T-helper 1 cell (primary cell): ENCODE measurements around the gene IGSF6.
"Not testable (repeated sequence)": the region's sequence is repeated elsewhere in the genome, so short reads cannot be mapped to it uniquely, and the experiment has no call there.

Experiments
- DNase-seq, 5 donors: peaks; one replicate each; pipeline ENCODE4 v3.0.0-alpha.2; 2012 to 2020
- total RNA-seq, 4 donors: gene quantifications; one replicate each; lab custom pipeline; 2026; lab: John Stamatoyannopoulos, UW

Gene IGSF6, protein sequence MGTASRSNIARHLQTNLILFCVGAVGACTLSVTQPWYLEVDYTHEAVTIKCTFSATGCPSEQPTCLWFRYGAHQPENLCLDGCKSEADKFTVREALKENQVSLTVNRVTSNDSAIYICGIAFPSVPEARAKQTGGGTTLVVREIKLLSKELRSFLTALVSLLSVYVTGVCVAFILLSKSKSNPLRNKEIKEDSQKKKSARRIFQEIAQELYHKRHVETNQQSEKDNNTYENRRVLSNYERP
- 0 to 0.93 (median 0.41) reads per million in 4 donors for total RNA-seq

DNA sequence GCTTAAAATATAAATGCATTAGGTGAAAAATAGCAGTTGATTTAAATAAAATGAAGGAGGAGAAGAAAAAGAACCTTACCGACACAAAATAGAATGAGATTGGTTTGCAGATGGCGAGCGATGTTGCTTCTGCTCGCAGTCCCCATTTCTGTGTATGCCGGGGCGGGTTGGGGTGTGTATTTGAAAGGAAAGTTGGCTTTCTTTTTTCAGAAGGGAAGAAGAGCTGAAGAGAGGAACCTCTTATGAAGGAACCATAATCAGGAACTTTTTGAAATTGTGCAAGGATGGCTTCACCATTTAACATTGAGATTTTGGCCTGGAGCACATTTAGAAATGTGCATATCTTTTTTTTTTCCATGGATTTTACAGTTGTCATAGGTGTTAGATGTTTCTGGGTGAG lies at the start of gene IGSF6:
IGSF6 (minus strand) TSS at position 156 of the 400 bp plus-strand sequence; CDS start at position 146, 10 bp downstream.
- no peak for DNase-seq

DNA sequence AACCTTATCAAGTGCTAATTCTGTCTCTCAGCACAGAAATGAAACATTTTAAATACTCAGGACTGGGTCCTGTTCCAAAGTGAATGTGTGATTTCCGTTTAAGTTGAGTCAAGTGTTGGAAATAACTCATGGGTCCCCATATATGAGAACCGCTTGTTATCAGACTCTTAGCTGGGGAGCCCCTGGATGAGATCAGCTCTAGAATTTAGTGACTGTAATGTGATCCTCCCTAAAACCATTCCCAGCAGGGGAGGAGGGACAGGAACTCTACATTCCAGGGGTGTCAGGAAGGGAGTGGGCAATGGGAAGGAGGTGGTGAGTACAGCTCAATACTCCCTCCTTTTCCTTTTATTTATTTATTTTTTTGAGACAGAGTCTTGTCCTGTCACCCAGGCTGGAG lies 48.9 kb upstream of the IGSF6 start:
- no peak for DNase-seq

DNA sequence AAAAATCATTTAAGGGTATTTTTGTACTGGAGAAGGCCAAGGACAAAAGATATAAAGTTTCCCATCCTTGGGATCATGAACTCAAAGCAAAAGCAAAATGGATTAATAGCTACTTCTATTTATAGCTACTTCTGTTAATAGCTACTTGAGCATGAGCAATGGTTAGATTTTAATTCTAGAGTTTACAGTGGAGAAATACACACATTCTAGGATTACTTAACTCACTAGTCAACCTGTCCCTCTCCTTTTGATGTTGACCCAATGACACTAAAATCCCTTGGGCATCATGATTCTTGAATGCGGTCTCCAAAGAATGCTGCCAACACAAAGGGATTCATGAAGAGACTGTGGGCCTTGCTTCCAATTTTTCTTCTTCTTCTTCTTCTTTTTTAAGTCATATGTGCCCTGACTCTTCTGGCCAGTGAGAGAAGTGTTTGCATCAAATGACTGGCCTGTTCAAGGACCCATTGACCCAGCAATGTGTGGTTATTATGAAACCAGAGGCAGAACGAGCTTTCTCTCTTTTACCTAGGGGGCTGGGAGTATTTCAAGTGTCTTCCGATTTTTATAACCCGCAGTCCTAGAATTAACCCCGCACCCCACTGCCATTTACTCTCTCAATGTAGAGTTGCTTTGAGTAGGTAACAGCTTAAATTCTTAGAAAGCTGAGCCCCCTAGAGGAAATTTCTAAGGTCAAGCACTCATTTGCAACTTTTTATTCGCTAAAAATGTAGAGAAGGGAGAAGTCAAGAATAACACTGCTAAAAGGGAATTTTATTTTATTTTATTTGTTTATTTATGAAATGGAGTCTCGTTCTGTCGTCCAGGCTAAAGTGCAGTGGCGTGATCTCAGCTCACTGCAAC lies 46.0 kb upstream of the IGSF6 start:
- DNase-seq, result no peak

DNA sequence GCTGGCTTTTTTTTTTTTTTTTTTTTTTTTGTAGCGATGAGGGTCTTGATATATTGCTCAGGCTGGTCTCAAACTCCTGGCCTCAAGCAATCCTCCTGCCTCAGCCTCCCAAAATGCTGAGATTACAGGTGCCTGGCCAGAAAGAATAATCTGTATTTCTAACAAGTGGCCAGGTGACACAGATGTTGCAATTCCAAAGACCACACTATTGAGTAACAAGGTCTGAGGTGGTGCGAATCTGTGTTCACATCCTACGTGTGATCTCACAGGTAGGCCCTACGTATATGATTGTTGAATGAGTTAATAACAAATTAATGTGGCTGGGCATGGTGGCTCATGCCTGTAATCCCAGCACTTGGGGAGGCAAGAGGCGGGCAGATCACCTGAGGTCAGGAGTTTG lies 44.6 kb upstream of the IGSF6 start:
- DNase-seq, result no peak

DNA sequence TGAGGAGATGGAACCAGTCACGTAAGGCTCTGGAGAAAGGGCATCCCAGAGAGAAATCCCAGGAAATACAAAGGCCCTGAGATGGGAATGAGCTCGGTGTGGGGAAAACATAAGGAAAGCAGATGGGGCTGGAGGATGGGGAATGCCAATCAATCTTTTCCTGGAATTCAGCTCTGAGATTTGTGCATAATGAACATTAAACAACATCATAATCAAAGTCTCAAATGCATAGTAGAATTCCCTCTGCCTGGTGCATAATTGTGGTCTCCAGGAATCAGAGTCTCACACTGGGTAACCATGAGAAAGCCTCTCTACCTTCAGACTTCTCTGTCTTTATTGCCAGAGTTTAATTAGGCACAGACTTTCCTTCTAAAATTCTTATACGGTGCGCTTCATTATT lies 42.2 kb upstream of the IGSF6 start:
- DNase-seq, result no peak

DNA sequence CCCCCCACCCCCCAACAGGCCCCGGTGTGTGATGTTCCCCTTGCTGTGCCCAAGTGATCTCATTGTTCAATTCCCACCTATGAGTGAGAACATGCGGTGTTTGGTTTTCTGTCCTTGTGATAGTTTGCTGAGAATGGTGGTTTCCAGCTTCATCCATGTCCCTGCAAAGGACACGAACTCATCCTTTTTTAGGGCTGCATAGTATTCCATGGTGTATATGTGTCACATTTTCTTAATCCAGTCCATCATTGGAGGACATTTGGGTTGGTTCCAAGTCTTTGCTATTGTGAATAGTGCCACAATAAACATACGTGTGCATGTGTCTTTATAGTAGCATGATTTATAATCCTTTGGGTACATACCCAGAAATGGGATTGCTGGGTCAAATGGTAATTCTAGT lies 38.6 kb upstream of the IGSF6 start:
- not testable (repeated sequence) for DNase-seq

DNA sequence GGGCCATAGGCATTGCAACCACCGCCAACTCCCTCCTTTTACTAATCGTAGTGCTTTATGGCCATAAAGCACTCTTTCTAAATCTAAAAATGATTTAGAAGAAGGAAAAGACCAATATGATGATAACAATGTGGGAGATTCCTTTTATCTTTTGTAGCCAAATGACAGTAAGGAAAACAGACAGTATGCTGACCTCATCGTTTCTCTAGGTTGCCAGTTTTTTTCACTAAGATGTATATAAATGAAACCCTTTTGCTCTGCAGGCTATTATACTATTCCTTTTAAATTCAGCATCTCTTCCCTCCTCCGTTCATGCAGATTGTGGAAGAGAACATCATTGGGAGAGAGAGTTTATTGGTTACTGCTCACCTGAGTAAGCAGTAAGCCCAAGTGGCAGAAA lies 36.7 kb upstream of the IGSF6 start:
- no peak for DNase-seq

DNA sequence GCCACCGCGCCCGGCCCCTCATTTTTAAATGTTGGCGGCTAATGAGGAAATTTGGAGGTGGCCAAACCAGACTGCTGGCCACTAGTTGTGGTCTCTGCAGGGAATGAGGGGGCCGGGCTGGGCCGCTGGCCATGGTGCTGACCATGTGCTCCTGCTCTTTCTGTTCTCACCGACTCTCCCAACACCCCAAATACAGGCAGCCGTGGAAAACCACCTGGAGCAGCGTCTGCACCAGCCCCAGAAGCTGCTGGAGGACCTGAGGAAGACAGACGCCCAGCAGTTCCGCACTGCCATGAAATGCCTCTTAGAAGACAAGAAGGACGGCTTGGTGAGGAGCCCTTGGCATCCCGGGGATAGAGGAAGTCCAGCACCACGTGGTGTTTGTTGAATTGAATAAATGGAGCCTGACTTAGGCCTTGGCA lies 32.6 kb upstream of the IGSF6 start:
- DNase-seq, result no peak

DNA sequence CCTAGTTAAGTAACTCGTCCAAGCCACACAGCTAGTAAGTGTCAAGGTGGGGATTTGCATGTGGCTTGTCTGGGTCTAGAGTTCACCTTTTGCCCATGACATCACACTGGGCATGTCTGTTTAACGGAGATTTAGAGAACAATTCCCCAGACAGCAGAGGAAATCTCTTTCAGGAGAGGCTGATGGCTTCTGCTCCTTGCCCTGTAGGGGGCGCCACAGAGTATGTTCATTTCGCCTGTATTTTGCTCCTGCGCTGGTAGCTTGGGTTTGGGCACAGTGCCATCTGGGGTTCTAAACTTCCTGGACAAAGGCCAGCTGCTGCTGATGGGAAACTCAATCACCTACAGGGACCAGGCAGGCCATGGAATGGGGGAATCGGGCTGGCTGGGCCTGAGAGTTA lies 31.8 kb upstream of the IGSF6 start:
- peak in 4 of 5 donors; percentile 11 to 23 (median 12) for DNase-seq

DNA sequence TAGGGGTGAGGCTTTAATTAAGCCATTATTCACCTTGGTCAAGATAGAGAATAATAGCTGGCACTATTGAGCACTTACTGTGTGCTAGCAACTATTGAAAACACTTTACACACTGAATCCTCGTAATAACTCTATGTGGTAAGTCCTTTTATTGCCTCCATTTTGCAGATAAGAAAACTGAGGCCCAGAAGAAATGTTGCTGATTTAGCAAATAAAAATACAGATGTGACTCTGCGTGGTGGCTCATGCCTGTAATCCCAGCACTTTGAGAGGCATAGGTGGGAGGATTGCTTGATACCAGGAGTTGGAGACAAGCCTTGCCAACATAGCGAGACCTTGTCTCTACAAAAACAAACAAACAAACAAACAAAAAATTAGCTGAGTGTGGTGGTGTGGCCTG lies 30.8 kb upstream of the IGSF6 start:
- no peak for DNase-seq

DNA sequence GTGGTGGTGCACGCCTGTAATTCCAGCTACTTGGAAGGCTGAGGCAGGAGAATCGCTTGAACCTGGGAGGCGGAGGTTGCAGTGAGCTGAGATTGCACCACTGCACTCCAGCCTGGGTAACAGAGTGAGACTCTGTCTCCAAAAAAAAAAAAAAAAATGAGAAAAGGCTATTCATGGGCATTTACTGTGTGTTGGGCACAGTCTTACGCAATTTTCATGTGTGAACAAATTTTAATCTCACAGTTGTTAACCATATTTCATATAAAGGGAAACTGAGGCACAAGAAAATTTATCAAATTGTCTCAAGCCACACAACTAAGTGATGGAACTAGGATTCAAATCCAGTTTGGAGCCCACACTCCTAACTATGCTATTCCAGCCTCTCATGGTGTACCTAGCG lies 28.3 kb upstream of the IGSF6 start:
- DNase-seq, result not testable (repeated sequence)

DNA sequence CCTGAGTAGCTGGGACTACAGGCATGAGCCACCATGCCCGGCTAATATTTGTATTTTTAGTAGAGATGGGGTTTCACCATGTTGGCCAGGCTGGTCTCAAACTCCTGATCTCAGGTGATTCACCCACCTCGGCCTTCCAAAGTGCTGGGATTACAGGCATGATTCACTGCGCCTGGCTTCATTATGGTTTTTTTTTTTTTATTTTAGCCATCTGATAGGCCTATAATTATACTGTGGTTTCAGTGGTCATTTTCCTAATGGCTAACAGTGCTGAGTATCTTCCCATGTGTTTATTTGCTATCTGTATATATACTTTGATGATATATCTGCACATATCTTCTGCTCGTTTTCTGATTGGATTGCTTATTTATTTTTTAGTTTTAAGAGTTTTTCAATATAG lies 22.0 kb upstream of the IGSF6 start:
- not testable (repeated sequence) for DNase-seq

DNA sequence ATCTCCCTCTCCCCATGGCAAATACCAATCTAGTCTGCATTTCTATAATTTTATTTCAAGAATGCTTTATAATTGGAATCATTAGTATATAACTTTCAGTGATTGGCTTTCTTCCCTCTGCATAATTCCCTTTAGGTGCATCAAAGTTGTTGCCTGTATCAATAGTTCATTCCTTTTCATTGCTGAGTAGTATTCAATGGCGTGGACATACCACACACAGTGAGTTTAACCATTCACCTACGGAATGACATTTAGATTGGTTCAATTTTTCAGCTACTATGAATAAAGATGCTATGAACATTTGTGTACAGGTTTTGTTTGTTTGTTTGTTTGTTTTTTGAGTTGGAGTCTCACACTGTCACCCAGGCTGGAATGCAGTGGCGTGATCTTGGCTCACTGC lies 21.1 kb upstream of the IGSF6 start:
- DNase-seq, result no peak

DNA sequence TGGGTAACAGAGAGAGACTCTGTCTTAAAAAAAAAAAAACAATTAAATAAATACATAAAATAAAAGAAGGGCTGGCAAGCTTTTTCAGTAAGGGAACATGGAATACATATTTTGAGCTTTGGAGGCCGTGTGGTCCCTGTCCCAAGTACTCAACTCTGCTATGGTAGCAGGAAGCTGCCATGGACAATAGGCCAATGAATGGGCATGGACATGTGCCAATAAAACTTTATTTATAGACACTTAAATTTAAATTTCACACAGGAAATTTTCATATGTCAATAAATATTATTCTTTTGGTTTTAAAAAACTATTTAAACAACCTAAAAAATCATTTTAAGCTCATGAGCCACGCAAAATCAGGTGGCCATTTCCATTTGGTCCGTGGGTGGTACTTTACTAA lies 15.2 kb upstream of the IGSF6 start:
- DNase-seq, result no peak

DNA sequence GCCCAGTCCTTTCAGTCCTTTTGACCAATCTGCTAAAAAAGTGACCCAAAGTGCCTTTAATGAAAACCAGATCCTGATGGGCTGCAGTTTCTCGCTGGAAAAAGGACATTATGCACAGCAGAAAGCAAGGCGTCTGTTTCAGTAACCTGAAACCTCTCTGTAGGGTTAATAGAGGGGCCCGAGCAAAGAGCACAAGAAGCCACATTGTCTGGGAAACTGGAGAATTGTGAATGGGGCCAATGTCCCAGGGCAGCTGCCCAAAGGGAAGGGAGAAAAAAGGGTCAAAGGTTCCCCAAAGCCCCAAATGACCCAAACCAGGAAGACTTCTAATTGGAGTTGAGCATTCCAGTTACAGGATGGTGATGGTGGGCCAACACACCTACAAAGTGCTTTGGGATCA lies 14.4 kb upstream of the IGSF6 start:
- DNase-seq, result no peak

DNA sequence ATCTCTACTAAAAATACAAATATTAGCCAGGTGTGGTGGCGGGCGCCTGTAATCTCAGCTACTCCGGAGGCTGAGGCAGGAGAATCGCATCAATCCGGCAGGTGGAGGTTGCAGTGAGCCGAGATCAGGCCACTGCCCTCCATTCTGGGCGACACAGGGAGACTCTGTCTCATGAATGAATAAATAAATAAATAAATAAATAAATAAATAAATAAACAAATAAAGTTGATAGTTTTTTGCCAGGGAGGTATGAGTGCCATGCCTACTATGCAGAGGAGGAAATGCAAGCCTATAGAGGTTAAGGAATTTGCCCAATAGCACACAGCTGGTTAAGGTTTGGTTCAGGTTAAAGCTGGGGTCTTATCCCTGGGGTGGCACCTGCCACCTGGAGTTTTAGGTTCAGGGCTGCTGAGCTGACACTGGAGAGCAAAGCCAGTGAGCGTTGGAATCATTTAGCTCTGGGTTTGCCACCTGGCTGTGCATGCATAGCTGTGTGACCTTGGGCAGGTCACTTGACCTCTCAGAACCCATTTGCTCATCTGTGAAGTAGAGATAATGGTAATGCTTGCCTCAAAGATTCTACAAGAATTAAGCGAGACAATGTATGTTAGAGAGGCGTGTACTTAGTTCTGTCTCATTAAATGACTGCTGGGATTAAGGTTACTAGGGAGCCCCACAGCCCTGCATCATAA lies 12.5 kb upstream of the IGSF6 start:
- DNase-seq, result no peak

DNA sequence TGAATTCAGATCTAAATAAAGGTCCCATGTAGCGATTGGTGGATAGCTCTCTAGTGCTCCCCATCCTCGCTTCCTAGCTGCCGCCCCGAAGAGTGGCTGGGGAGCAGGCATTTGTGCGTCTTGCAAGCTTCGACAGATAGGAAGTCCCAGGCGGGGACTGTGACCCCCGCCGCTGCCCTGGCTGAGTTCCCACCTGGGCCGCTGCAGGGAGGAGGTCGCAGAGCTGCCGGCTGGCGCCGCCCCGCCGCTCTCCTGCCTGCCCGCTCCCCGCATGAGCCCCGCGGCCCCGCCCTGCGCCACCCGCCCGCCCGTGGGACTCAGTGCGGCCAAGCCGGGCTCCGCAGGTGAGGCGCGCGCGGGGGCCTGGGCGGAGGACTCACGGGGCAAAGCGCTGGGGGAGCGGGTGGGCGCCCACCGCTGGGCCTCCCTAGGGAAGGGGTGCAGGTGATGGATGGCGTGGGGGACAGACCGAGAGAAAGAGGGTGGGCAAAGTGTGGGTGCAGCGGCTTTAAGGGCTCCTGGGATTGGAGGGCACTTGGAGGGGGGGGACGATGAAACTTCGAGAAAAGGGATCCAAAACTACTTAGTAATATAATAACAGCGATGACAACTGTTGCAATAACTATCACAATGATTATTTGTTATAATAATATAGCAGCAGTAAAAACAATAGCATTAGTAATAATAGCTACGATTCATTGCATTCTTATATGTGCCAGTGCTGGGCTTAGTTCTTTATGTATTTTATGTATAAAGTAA lies 11.7 kb upstream of the IGSF6 start, which contains the start of gene OTOA:
OTOA (plus strand) TSS at position 80 of the 759 bp plus-strand sequence. CDS start 14,547 bp downstream, outside the sequence.
- peak in 3 of 5 donors; percentile 16 to 27 (median 21) for DNase-seq

DNA sequence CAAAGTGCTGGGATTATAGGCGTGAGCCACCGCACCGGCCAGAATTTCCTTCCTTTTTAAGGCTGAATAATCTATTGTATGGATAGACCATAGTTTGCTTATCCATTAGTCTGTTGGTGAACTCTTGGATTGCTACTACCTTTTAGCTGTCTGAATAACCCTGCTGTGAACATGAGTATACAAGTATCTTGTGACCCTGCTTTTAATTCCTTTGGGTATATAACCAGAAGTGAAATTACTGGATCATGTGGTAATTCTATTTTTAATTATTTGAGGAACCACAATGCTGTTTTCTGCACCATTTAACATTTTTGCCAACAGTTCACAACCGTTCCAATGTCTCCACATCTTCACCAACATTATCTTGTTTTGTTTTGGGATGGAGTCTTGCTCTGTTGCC lies 6.7 kb upstream of the IGSF6 start:
- no peak for DNase-seq

DNA sequence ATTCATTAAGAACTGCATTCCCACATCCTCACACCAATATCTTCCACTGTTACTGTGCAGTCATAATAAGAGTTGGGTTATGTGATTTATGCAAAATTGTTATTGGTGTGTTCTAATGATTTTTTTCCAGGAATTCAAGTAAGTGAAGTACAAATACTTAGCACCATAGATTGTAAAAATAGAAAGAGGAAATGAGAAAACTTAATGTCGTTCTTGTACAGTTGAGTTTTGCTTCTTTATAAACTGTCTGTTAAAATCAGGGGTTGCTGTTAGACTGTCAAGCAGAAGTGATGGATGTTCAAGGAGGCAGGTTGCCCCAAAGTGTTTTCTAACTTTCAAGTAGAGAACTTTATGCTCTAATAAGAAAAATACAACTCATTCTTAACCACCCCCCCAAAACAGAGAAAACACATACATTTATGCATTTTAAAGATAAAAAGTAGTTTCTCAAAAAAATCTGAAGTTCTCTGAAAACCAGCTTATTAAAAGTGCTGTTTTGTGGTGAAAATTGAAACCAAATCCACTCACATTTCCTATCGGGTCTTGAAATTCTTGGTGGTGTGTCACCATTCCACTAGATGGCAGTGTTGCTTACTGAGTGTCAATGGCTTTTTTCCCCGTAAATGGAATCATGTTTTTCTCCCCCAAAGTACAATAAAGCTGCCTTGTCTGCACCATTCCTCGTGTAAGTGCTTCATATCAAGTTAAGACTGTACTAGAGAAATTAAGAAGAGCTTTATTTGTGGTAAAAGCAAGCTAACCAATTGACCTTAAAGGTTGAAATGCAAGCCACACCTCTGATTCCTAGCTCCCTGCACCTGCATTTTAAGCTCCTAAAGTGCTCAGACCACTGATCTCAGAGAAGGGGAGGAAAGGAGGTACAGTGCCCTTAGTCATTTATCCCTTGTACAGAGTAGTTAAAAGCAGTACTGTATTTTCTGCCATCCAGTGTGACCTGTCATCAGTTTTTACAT lies 4.7 kb upstream of the IGSF6 start:
- peak in 3 of 5 donors; percentile 14 to 55 (median 29) for DNase-seq

DNA sequence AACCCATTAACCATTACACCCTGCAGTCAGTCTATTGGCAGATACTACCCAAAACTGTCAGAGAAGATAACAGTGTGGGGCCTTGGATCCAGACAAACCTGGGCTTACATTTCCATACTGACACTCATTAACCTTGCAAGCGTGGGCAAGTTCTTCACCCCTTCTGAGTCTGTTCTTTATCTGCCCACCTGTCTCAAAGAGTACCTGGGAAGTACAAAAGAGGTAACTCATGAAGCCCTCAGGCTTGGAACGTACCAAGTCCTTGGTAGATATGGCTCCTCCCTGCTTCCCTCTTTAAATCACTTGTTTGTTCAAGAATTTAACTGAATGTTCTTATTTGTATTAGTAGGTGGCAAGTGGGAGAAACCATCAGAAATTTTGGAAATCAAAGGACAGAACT lies 2.5 kb upstream of the IGSF6 start:
- no peak for DNase-seq

DNA sequence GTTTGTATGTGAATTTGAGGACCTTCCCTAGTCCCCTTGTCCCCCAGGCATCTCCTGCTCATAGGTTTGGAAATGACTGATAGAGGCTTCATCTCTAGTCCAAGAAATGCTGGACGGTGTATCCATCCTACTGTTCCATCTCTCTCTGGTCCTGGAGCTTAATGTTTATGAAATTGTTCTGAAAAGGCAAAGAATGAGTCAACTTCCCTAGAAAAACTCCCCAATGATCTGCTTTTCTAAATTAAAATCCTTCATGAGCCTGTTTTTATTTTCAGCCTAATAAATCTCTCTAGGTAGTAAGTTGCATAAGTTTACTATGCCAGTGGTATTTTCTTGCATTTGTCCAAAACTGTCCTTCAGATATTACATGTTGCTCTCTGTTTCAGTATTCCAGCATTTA lies 2.1 kb upstream of the IGSF6 start:
- no peak for DNase-seq
